ENCODE results near the gene ADCY5.

The ADCY5 gene

DNA sequence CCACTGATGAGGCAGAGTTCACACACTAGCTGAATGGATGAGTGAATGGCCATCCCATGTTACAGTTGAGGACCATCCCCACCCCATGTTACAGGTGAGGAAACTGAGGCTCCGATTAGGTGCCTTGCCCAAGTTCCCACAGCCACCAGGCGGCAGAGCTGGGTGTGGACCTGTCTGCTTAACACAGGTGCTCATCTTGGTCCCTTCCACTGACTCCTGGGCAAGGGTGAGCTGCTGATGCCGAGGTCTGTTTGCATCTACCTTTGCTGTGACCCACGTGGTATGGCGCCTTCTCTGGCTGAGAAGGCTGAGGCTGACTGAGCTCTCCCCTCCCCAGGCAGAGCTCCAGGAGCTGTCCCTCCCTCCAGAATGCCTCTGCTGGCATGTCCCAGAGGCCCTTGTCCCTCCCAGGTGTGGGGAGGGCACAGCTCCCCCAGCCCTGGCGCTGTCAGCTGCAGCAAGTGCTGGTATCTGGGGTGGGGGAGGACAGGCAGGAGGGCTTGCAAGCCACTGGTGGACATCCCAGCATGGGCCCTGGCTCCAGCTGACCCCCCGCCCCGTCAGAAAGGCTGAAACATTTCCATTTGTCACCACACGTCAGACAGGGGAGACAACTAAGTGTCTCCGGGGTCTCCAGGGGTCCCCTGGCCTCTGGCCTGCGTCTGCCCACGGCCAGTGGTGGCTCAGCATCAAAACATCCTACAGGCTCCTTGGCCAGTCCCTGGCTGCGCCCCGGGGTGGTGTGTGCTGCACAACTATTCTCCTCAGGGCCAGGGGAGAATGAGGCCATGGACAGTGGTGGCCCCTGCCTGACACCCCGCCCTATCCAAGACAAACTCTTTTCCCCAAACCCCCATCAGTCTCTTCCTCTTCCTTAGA lies 105.4 kb downstream of the ADCY5 start:
- TF ChIP-seq, protein P1, sequence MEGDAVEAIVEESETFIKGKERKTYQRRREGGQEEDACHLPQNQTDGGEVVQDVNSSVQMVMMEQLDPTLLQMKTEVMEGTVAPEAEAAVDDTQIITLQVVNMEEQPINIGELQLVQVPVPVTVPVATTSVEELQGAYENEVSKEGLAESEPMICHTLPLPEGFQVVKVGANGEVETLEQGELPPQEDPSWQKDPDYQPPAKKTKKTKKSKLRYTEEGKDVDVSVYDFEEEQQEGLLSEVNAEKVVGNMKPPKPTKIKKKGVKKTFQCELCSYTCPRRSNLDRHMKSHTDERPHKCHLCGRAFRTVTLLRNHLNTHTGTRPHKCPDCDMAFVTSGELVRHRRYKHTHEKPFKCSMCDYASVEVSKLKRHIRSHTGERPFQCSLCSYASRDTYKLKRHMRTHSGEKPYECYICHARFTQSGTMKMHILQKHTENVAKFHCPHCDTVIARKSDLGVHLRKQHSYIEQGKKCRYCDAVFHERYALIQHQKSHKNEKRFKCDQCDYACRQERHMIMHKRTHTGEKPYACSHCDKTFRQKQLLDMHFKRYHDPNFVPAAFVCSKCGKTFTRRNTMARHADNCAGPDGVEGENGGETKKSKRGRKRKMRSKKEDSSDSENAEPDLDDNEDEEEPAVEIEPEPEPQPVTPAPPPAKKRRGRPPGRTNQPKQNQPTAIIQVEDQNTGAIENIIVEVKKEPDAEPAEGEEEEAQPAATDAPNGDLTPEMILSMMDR (IDR thresholded peaks at IDR 0.05; ENCODE audit: borderline replicate concordance, insufficient read depth, low read depth, low read length), result no peak
- H3K4me3 ChIP-seq (ENCODE audit: low read depth, low read length), result no peak overlapping the region

DNA sequence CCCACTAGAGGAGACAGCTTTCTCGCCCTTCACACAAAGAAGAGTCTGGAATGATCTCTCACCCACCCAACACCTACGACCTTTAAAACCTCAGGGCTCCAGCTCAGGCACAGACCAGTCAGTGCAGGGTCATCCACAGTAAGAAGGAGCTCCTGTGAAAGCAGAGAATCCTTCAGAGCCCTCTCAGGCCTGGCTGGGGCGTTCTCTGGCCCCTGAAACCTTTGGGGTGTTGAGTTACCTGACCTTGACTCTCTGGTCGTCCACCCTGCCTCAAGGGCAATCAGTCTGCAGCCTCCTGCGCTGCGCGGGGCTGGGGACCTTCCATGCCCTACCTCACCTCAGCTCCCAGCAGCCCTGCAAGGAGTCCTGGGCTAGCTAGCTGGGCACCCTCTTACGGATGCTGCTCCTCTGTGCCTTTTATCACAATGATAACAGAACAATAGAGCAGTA lies 106.2 kb downstream of the ADCY5 start:
- H3K4me3 ChIP-seq (ENCODE audit: low read depth, low read length), result no peak overlapping the region

DNA sequence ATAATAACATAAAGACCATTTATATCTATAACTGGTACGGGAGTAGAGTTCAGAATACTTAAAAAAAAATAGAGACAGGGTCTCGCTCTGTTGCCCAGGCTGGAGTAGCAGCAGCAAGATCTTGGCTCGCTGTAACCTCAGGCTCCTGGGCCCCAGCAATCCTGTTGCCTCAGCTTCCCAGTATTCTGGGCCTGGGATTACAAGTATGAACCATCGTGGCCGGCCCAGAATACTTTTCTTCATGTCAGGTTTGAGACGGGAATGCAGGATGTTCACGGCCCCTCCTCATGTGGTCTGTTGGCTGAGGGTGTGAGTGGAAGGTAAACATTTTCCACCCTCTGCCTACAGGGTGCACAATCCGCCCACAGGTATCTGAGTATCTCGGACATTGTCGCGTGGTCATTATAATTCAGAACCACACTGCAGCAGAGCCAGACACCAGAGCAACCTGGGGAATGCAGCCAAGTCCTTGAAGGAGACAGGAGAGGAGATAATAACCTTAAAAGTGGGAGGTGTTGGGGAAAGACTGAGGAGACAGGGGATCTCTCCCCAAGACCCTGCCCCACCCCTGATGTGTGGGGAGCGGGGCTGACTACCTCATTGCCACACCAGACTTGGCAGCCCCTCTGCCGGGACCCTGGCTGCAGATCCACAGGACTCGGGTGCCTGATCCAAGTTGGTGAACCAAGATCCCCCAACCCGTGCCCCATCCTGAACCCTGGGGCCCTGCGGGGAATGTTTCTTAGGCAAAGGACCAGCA lies 106.8 kb downstream of the ADCY5 start:
- TF ChIP-seq, protein P1 (IDR thresholded peaks at IDR 0.05; ENCODE audit: borderline replicate concordance, insufficient read depth, low read depth, low read length), result no peak
- no peak overlapping the region for H3K4me3 ChIP-seq (ENCODE audit: low read depth, low read length)

More for the DNA sequence above, 106.2 kb downstream of the ADCY5 start:
- TF ChIP-seq, protein P1 (IDR thresholded peaks at IDR 0.05; ENCODE audit: borderline replicate concordance, insufficient read depth, low read depth, low read length), result no peak

DNA sequence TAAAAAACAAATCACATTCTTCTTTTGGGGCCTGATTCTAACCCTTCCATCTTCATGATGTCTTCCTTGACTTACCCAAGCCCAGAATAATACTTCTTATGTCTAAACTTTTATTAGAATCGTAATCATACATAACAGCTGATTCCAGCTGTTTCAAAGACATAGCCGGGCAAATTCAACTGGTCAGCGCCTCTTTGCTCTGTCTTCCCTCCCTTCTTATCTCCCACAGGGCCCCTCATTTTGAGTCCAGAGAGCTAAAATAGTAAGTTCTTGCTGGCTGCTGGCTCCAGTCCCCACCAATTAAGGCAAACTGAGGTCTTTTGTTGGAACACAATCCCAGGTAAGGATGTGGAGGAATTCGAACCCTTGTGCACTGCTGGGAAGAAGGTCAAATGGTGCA lies 108.6 kb downstream of the ADCY5 start:
- TF ChIP-seq, protein P1 (IDR thresholded peaks at IDR 0.05; ENCODE audit: borderline replicate concordance, insufficient read depth, low read depth, low read length), result no peak
- H3K4me3 ChIP-seq (ENCODE audit: low read depth, low read length), result no peak overlapping the region

DNA sequence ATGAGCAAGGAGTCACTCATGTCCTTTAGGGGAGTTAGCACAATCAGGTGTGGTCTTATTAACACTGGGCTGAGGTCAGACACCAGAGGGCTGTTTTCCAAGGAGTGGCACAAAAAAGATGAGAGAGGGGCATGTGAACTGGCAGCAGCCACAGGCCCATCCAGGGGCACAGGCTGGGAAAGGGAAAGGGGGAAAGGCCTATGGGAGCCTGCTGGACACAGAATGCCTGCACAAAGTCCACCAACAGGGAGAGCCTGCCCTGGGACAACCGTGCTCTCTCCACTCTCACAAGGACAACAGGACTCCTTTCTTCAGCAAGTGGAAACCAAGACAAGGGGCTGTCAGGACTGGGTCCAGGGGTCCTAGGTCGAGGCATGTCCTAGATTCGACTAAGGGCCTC lies 109.6 kb downstream of the ADCY5 start:
- TF ChIP-seq, protein P1 (IDR thresholded peaks at IDR 0.05; ENCODE audit: borderline replicate concordance, insufficient read depth, low read depth, low read length), result no peak
- no peak overlapping the region for H3K4me3 ChIP-seq (ENCODE audit: low read depth, low read length)

DNA sequence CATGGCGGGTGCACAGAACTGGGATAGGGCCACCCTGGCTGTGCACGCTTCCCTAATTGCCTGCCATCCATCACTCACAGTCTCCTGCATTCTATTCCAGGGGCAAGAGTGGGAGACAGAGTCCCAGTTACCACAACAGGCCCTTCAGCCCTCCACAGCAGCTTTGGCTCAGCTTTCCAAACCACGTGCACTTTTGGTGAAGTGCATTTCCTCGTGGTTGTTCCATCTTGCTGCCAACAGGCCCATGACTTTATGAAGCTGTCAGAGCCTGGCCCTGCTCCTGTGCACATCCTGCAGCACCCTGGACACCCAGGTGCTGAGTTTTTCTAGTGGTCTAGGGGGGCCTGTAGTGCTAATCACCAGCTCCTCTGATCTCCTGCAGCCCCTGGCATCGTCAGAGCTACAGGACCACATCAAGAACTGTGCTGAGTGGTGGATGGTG lies 110.2 kb downstream of the ADCY5 start:
- H3K4me3 ChIP-seq (ENCODE audit: low read depth, low read length), result no peak overlapping the region
- TF ChIP-seq, protein P1 (IDR thresholded peaks at IDR 0.05; ENCODE audit: borderline replicate concordance, insufficient read depth, low read depth, low read length), result no peak
